T-helper 1 cell treated with Interleukin-12 subunit alpha and Interleukin-12 subunit beta and Interleukin-4 antibody, amounts not matched to agents 30 ng/mL and 1 ng/mL, for 36 hours (primary cell): ENCODE measurements around the gene DIP2C. TPM values are rescaled to one million over a fixed set of nuclear protein-coding genes. Genes with fewer than 3 reads are reported as not detected.

Source experiments
- intact Hi-C: fragments of 100-400 bp; cut with micrococcal nuclease; formaldehyde crosslinking; loops from one replicate; pipeline ENCODE4 v1.15.1; 2024
- total RNA-seq: library from RNA; stranded (reverse); gene quantifications from 2 replicates; pipeline ENCODE4 v1.2.3, GENCODE V29; 2022

DIP2C gene
- total RNA-seq, 1 donor from 2014 or later = 2.8 TPM

- intact Hi-C loops = no loop called here
These were observed 295.6 kb downstream of the DIP2C start for GRCh38 chr10:393787-394438.

- intact Hi-C loops = no loop called here
These were observed 296.2 kb downstream of the DIP2C start for GRCh38 chr10:393106-393745.

DNA sequence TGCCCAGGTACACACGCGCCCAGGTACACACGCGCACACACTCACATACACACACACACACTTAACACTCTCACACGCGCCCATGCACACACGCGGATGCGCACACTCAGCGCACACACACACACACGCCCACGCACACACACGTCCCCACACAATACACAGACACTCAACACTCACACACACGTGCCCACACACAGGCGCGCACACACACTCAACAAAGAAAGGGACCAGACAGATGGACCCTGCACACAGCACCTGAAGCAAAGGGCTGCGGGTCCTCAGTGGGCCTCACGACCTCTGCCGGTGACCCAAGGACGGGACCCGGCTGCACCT is 296.8 kb downstream of the DIP2C start:
- intact Hi-C loops = no loop called here

DNA sequence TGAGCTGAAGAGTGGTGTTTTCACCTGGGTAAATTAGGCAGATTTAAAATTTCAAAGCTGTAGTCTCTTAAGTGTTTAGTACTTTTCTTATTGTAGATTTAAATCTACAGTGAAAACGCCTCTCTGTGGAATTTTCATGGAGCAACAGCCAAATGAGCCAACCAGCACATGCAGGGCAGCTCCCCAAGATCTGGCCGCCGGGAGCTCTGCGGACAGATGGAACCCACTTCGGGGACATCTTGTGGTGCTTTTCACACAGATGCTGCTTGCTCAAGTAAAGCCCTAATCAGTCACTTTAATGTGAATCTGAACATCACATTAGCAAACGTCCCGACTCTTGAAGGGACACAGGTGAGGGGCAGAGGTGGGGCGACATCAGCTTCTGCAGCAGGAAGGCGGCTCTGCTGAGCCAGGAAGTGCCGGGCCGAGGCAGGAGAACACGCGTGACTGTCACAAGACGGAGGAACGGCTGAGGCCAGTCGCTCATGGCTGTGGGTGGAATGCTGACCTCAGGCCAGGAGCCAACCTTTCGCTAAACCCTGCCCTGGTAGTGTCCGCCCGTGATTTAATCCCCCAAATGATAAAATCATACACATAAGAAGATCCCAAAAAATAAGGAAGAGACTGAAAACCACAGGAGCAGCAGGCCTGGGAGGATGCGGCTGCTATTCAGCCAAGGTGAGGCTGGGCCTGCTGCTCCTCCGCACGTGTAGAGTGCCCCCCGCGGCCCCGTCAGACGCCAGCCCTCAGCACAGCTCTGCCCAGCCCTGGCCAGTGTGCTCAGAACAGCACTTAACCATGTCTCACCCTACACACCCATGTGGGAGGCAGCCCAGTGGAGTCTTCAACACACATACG is 297.4 kb downstream of the DIP2C start:
- intact Hi-C loops = no loop called here

GRCh38 chr10:391305-391704 is 298.2 kb downstream of the DIP2C start:
- intact Hi-C loops = no loop called here

GRCh38 chr10:390449-391100 is 298.9 kb downstream of the DIP2C start:
- intact Hi-C loops = no loop called here

DNA sequence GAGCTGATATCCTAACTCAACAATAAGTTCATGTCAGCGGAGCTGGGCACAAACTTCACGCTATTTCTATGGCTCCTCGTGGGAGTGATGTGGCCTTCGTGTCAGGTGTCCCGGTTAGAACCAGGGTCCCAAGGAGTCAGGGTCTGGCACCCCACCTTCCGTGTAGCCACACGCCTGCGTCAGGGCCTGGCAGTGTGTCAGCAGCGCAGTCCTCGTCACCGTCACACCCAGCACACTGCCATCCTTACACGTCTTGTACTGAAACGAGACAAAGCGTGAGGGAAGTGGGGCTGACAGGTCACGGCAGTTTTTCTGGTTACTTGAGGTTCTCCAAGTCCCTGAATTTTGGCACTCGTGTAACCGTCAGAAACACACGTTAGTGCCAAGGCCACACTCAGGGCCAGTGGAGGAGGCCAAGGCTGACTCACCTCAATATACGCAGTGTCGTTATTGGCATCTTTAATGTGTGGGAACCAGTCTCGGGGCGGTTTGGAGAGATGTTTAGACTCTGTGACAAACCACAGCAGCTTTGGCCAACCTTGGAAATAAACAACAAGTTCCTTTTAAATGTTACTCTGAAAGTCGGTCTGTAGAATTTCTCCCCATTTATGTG is 299.5 kb downstream of the DIP2C start:
- intact Hi-C loops = no loop called here

DNA sequence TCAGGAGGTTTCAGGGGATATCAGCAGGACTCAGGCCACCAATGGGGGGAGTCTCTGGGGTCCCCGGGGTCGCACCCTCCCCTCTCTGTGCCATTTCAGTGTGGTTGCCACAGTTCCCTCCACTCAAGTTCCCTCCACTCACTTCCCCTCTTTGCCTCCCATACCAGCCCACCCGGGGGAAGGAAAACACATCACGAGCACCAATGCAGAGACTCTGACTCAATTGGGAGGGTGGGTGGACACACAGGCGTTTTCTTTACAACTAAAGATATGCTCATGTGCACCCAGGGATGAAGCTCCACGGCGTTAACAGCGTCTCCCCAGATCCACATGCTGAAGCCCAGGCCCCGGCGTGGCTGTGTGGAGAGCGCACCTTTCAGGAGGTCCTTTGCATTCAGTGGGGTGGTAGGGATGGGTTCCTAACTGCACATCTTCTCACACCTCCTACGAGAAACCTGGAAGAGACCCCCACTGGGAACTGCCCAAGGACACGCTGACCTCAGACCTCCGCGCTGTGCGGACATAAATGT is 300.1 kb downstream of the DIP2C start:
- intact Hi-C loops = no loop called here

DNA sequence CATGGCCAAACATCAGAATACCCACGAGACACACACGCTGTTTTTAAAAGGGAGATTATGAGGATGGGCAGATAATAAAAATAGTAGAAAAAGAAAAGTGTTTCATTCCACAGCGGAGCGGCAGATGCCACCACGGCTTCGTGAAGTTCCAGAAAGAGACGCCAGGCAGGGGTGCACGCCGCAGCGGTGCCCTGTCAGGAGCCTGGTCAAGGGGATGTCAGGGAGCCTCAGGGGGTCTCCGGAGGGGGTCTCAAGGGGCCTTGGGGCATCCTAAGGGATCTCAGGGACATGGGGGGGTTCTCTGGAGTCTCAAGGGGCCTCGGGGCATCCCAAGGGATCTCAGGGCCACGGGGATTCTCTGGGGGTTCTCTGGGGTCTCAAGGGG is 300.8 kb downstream of the DIP2C start:
- intact Hi-C loops = no loop called here

- intact Hi-C loops = no loop called here
These were observed 301.4 kb downstream of the DIP2C start for GRCh38 chr10:387909-388660.

GRCh38 chr10:387593-387891 is 301.9 kb downstream of the DIP2C start:
- intact Hi-C loops = no loop called here

DNA sequence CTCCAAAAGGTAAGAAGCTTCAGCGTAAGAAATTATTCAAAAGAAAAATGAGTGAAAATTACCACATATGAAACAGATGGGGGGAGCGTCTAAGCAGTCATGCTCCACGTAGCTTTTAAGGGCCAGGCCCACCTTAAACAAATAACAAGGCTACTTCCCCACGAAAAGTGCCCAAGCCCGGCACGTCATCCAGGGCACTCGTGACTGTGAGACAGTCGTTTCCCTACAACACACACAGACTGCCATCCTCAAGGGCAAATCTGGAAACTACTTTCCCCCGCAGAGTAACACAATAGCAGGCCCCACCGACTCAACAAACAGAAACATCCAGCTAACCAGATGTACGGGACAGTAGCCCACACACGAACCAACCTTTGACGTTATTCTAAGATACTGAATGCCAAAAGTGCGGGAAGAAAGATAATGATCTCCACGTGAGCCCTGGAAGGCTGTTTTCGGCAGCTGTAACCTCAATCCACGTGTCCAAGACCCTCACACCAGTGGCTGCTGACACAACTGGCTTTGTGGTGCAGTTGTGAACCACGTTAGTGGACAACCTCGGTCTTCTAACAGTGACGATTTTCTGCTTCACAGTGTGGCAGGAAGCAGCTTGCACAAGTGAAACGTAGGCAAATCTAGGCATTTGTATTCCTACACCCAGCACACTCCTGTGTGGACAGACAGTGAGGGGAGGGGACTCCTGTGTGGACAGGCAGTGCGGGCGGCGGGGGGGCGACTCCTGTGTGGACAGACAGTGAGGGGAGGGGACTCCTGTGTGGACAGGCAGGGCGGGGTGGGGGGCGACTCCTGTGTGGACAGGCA is 302.5 kb downstream of the DIP2C start:
- intact Hi-C loops = no loop called here

GRCh38 chr10:385571-386300 is 303.7 kb downstream of the DIP2C start:
- intact Hi-C loops = no loop called here

- intact Hi-C loops = no loop called here
These were observed 304.7 kb downstream of the DIP2C start for GRCh38 chr10:384538-385305.

GRCh38 chr10:383519-383918 is 305.9 kb downstream of the DIP2C start:
- intact Hi-C loops = no loop called here

DNA sequence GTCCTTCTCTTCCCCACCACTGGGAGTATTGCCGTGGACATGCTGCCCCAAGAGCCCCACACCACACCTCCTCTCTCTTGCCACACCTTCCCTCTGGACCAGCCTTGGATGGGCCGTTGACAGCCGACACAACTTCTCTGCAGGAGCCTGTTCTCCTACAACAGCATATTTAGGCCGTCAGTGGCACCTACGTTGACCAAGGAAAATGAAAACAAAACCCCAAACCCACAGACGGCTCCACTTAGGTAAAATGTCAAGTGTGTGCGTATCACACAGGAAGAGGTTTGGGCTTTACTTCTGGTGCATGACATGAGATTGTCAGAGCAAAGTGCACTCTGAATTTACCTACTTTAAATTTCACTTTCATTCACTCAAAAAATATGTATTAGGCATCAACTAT is 307.7 kb downstream of the DIP2C start:
- intact Hi-C loops = no loop called here

DNA sequence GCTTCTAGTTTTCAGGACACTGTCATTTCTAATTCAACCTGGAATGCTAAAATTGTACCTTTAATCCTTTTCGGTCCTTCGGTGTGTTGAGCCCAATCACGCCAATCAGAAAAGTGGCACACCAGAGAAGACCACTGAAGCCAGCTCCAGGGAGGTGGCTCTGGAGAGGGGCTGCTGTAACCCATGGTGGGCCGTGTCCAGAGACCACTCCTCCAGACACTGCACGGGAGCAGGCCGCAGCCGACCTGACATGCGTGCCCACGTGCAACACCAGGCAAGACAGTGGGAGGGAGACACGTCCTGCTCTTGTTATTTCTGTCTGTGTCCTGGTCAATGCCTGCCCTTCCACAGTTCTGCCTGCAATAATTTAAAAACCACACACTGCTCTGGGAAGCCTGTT is 308.1 kb downstream of the DIP2C start:
- intact Hi-C loops = no loop called here

GRCh38 chr10:380313-380940 is 309.0 kb downstream of the DIP2C start:
- intact Hi-C loops = no loop called here
